Prostate gland (tissue), 2 donors: Measurements from ENCODE around the gene NCAN. TPM values are rescaled to one million over a fixed set of nuclear protein-coding genes. Genes with fewer than 3 reads are reported as not detected.
"Not testable (repeated sequence)": the region's sequence is repeated elsewhere in the genome, so short reads cannot be mapped to it uniquely, and the experiment has no call there.

Experiments used
- DNase-seq: peaks from one replicate; pipeline ENCODE4 v3.0.0-alpha.2; 2019; ENCODE audit warnings: low spot score
- H3K27ac ChIP-seq, 2 donors: fragments of 200-600 bp; sonication (generic); 2 replicates each; pipeline ENCODE4 v1.5.1; 2017 to 2019
- H3K27me3 ChIP-seq: fragments of 200-600 bp; sonication (generic); replicated peaks from 2 replicates; pipeline ENCODE4 v1.5.1; 2019; ENCODE audit not compliant: insufficient read depth
- H3K36me3 ChIP-seq, 2 donors: fragments of 200-600 bp; sonication (generic); 1 replicate in 1 of 2; 2 replicates in 1 of 2; pipeline versions ENCODE4 v1.5.1 to v1.8.1; 2017 to 2019
- H3K4me1 ChIP-seq: fragments of 200-600 bp; sonication (generic); replicated peaks from 2 replicates; pipeline ENCODE4 v1.5.1; 2019
- H3K4me3 ChIP-seq, 2 donors: fragments of 200-600 bp; sonication (generic); 2 replicates each; pipeline ENCODE4 v1.5.1; 2017 to 2019
- H3K9me3 ChIP-seq: fragments of 200-600 bp; sonication (generic); 2 replicates; pipeline ENCODE4 v1.5.1; 2017
- POLR2A ChIP-seq: fragments of 450-650 bp; IDR thresholded peaks from one replicate; pipeline ENCODE4 v1.6.1; 2016; ENCODE audit warnings: antibody characterized with exemption, mild to moderate bottlenecking
- POLR2AphosphoS5 ChIP-seq: sonication (generic); formaldehyde crosslinking; IDR thresholded peaks from one replicate; pipeline ENCODE4 v1.6.1; 2017; ENCODE audit warnings: antibody characterized with exemption
- WGBS: methylation state at CpG from one replicate; pipeline ENCODE4 v1.1.5; 2018; 5-methylcytosine and 5-hydroxymethylcytosine counted together
- intact Hi-C: fragments of 100-400 bp; cut with DNase I; formaldehyde crosslinking; loops from one replicate; pipeline ENCODE4 v1.14.2; 2022
- total RNA-seq, 2 donors: library from RNA; depleted of rRNA; stranded (reverse); fragments of >200 nt; gene quantifications; one replicate each; pipeline ENCODE4 v1.1.0, GENCODE V29; 2016
- TF ChIP-seq, protein P1 (sequence below), 4 experiments: fragments of 200-600 bp in 2 of 4; fragments of 450-650 bp in 2 of 4; sonication (generic) in 2 of 4; IDR thresholded peaks; 1 replicate in 3 of 4; 2 replicates in 1 of 4; pipeline ENCODE4 v1.5.1; 2016 to 2019; ENCODE audit warnings: antibody characterized with exemption in 4 of 4, mild to moderate bottlenecking in 2 of 4, moderate library complexity in 2 of 4

Gene NCAN
- total RNA-seq, 2 donors from 2014 or later, result 1.2 TPM; not detected in 1

GRCh38 chr19:19171821-19172532 lies 39.8 kb upstream of the NCAN start:
- WGBS, result 77% methylated on average over 8 of the region's 8 CpGs
- Histone ChIP-seq H3K27me3 (no peaks in the 10 kb centered on the region), H3K4me3 (no peak overlapping the region), H3K9me3 (no peaks in the 10 kb centered on the region), H3K4me1 (no peaks in the 10 kb centered on the region), H3K36me3 (no peaks in the 10 kb centered on the region), H3K27ac (no peak overlapping the region)
- TF ChIP-seq POLR2AphosphoS5, result no peak
- TF ChIP-seq POLR2A, result no peak
- TF ChIP-seq, protein P1, sequence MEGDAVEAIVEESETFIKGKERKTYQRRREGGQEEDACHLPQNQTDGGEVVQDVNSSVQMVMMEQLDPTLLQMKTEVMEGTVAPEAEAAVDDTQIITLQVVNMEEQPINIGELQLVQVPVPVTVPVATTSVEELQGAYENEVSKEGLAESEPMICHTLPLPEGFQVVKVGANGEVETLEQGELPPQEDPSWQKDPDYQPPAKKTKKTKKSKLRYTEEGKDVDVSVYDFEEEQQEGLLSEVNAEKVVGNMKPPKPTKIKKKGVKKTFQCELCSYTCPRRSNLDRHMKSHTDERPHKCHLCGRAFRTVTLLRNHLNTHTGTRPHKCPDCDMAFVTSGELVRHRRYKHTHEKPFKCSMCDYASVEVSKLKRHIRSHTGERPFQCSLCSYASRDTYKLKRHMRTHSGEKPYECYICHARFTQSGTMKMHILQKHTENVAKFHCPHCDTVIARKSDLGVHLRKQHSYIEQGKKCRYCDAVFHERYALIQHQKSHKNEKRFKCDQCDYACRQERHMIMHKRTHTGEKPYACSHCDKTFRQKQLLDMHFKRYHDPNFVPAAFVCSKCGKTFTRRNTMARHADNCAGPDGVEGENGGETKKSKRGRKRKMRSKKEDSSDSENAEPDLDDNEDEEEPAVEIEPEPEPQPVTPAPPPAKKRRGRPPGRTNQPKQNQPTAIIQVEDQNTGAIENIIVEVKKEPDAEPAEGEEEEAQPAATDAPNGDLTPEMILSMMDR (IDR thresholded peaks at IDR 0.05), result no peak
- intact Hi-C loops, result no loop called here
- DNase-seq, result no peak

DNA sequence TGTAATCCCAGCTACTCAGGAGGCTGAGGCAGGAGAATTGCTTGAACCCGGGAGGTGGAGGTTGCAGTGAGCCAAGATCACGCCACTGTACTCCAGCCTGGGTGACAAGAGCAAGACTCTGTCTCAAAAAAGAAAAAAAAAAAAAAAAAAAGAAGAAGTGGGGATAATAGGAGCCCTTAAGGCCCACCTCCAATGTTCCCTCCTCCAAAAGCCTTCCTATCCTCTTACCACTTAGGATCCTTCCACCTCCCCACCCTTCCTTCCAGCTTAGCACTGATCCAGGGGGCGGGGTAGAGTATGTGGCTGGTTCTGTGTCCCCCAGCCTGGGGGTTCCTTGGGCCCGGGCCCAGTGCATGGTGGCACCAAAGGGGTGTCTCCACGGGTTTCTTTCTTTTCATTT lies 38.5 kb upstream of the NCAN start:
- H3K36me3 ChIP-seq, DNase-seq, H3K4me3 ChIP-seq, H3K27me3 ChIP-seq, H3K4me1 ChIP-seq, intact Hi-C loops, H3K27ac ChIP-seq, H3K9me3 ChIP-seq: not testable (repeated sequence)
- 93% methylated on average over 5 of the region's 5 CpGs for WGBS

GRCh38 chr19:19176950-19177349 lies 34.8 kb upstream of the NCAN start:
- TF ChIP-seq POLR2AphosphoS5 (no peak), POLR2A (no peak)
- TF ChIP-seq, protein P1 (IDR thresholded peaks at IDR 0.05), result no peak
- intact Hi-C loops, result no loop called here
- H3K36me3 ChIP-seq, result peaks cover 0 to 5% of the 10 kb centered on the region in 2 donors
- H3K9me3 ChIP-seq, result no peaks in the 10 kb centered on the region
- no peak overlapping the region for H3K4me3 ChIP-seq
- no peak for DNase-seq
- H3K27me3 ChIP-seq, result no peaks in the 10 kb centered on the region
- no peaks in the 10 kb centered on the region for H3K4me1 ChIP-seq
- WGBS, result 96% methylated on average over 8 of the region's 8 CpGs
- no peak overlapping the region for H3K27ac ChIP-seq

DNA sequence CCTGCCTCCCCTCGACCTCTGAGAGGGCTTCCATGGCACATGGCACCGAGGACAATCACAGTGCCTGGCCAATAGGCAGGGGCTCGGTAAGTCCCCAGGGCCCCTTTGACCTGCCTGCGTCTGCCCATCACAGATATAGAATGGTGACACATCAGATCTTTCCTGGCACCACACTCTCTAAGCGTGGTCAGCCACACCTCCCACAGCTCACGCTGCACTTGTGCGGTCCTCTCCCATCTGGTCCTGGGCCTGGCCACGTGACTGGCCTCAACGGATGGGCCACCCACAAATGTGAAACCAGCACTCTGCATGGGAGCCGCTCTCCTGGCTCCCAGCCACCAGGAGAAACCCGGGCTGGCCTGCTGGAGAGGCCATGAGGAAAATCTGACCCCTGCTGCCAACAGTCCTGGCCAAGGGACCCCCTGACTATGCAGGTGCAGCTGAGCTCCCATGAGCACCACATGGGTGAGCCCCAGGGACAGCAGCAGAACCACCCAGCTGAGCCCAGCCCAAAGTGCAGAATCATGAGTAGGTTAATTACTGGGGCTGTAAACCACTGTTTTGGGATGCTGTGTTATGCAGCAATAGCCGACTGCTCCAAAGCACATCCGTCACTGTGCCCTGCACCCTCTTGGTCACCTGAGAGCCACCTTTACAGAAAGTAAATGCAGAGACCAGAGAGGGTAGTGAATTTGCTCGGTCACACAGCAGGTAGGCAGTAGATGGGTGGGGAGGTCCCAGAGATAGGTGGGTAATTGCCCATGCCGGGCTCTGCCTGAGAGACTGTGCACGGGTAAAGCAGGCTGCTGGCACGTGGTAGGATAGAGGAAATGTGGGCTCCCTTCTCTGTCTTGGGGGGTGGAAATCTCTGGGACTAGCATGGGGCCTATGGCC lies 32.0 kb upstream of the NCAN start:
- H3K36me3 ChIP-seq, result peaks cover 3 to 8% of the 10 kb centered on the region in 2 donors

GRCh38 chr19:19181488-19181998 lies 30.2 kb upstream of the NCAN start:
- Histone ChIP-seq H3K27me3 (no peaks in the 10 kb centered on the region), H3K36me3 (peaks cover 3 to 8% of the 10 kb centered on the region in 2 donors), H3K9me3 (no peaks in the 10 kb centered on the region), H3K4me1 (no peaks in the 10 kb centered on the region), H3K4me3 (no peak overlapping the region), H3K27ac (no peak overlapping the region)
- 89% methylated on average over 9 of the region's 9 CpGs for WGBS
- intact Hi-C loops, result no loop called here
- TF ChIP-seq, protein P1 (IDR thresholded peaks at IDR 0.05), result no peak
- DNase-seq, result no peak

More for the DNA sequence above, 32.0 kb upstream of the NCAN start:
- no peak for DNase-seq
- Histone ChIP-seq H3K4me3 (no peak overlapping the region), H3K4me1 (no peaks in the 10 kb centered on the region), H3K27me3 (no peaks in the 10 kb centered on the region), H3K9me3 (no peaks in the 10 kb centered on the region), H3K27ac (no peak overlapping the region)
- intact Hi-C loops, result no loop called here
- TF ChIP-seq POLR2AphosphoS5 (no peak), POLR2A (no peak)
- WGBS, result 94% methylated on average over 16 of the region's 17 CpGs
